IPS DF 6.9 (cell line): Measurements from ENCODE around the gene WNT9A.

Source experiments
- DNase-seq: peaks from one replicate; pipeline ENCODE4 v3.0.0-alpha.2; 2013; ENCODE audit warnings: low read depth, low spot score
- H3K27ac ChIP-seq: one replicate; pipeline ENCODE4 v1.5.1; 2013; ENCODE audit warnings: low read length, control low read depth
- H3K27me3 ChIP-seq: 2 replicates; pipeline ENCODE4 v1.6.1; 2013; ENCODE audit warnings: mild to moderate bottlenecking, low read length; ENCODE audit not compliant: control insufficient read depth, insufficient read depth
- H3K36me3 ChIP-seq: 2 replicates; pipeline ENCODE4 v1.6.1; 2013; ENCODE audit warnings: low read length; ENCODE audit not compliant: control insufficient read depth, insufficient read depth
- H3K4me1 ChIP-seq: 2 replicates; pipeline ENCODE4 v1.6.1; 2013; ENCODE audit warnings: low read length; ENCODE audit not compliant: control insufficient read depth, insufficient read depth
- H3K4me3 ChIP-seq: 2 replicates; pipeline ENCODE4 v1.5.1; 2013; ENCODE audit warnings: mild to moderate bottlenecking, low read length
- H3K9me3 ChIP-seq: 2 replicates; pipeline ENCODE4 v1.6.1; 2013; ENCODE audit warnings: low read length, inconsistent platforms; ENCODE audit not compliant: control insufficient read depth, insufficient read depth
- WGBS: extraction: QIAGEN DNeasy Blood & Tissue Kit; methylation state at CpG from one replicate; pipeline ENCODE4 v1.1.7; 2013; ENCODE audit warnings: mixed read lengths, missing lambda C conversion rate; ENCODE audit not compliant: insufficient read length, insufficient coverage; 5-methylcytosine and 5-hydroxymethylcytosine counted together

WNT9A gene

DNA sequence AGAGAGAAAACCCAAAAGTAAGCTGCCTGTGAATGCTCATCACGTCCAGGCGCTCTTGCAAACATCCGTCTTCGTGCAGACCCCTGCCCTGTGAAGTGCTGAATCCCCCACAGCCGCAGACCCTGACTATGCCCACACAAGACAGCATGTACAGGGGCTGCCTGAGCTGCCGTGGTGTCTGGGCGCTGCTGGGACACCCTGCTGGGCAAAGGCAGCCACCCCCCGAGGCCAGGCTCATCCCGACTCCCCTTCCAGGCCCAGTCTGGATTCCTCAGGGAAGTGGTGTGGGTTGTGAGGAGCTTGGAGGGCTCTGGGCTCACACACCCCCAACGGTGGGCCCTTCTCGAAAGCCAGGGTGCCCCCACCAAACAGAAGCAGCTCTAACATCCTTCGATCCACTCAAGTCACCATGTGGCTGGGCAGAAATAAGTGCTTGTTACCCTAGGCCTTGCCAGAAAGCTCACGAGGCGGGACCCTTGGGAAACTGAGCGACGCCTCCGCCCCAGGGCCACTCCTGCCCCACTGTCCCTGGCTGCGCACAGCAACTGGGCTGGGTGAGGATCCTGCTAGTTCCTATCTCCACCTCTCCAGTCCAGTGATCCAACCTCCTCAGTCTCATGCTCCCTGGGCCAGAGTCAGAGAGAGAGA, 4.8 kb upstream of the WNT9A start:
- H3K4me1 ChIP-seq, result peaks cover 2% of the 10 kb centered on the region; the same call in 1 of the 2 replicates
- peaks cover 9% of the 10 kb centered on the region for H3K27me3 ChIP-seq
- H3K9me3 ChIP-seq, result no peaks in the 10 kb centered on the region
- no peak for DNase-seq
- H3K36me3 ChIP-seq, result no peaks in the 10 kb centered on the region
- no CpG with 5 or more reads among the region's 18 CpGs for WGBS
- H3K27ac ChIP-seq, result no peak overlapping the region
- no peak overlapping the region for H3K4me3 ChIP-seq

DNA sequence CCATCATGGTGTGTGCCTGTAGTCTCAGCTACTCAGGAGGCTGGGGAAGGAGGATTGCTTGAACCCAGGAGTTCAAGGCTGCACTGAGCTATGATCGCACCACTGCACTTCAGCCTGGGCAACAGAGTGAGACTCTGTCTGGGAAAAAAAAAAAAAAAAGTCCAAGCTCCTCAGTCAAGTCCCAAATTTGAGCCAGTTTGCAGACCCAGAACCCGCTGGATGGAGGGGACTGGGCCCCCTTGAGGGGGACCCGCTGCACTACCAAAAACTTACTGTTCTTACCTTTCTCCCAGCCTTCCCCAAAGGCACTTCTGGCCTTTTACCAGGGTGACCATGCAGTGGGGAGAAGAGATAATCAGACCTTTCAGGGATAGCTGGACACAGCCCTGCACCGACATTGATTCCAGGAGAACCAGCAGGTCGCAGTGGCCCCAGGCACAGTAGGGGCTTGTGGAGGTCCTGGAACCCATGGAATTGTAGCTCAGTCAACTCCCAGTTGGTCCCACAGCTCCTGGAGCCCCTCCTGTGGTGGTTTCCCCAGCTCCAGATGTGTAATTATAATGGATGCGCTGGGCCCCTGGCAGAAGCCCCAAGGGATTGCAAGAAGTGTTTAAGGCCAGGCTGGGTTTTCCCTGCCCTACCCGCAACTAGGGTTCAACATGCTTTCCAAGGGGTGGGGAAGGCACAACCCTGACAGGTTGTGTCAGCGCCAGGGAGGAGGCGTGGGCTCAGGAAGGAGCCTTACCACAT, 4.1 kb upstream of the WNT9A start:
- no peak for DNase-seq
- H3K27me3 ChIP-seq, result peaks cover 9% of the 10 kb centered on the region
- peaks cover 2% of the 10 kb centered on the region; the same call in 1 of the 2 replicates for H3K4me1 ChIP-seq
- no peaks in the 10 kb centered on the region for H3K9me3 ChIP-seq
- H3K36me3 ChIP-seq, result no peaks in the 10 kb centered on the region
- H3K4me3 ChIP-seq, result no peak overlapping the region
- H3K27ac ChIP-seq, result no peak overlapping the region
- no CpG with 5 or more reads among the region's 9 CpGs for WGBS

DNA sequence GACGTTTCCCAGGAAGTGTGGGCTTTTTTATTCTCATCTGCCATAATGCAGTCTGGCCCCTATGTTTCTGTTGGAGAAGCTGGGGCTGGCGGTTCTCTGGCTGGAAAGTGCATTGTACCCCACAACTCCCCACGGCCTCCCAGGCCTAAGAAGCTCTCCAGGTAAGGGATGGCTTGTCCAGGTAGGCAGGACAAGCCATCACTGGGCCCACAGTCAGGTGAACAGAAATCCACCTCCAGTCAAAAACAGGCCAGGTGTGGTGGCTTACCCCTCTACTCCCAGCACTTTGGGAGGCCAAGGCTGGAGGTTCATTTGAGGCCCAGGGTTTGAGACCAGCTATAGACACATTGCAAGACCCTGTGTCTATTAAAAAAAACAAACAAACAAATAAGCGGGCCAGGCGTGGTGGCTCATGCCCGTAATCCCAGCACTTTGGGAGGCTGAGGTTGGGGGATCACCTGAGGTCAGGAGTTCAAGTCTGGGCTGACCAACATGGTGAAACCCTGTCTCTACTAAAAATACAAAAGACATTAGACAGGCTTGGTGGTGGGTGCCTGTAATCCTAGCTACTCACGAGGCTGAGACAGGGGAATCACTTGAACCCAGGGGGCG, 3.1 kb upstream of the WNT9A start:
- Histone ChIP-seq H3K4me1 (peaks cover 5% of the 10 kb centered on the region; the same call in 1 of the 2 replicates), H3K9me3 (no peaks in the 10 kb centered on the region), H3K27me3 (peaks cover 9% of the 10 kb centered on the region), H3K27ac (no peak overlapping the region), H3K4me3 (no peak overlapping the region), H3K36me3 (no peaks in the 10 kb centered on the region)
- no CpG with 5 or more reads among the region's 8 CpGs for WGBS
- no peak for DNase-seq

DNA sequence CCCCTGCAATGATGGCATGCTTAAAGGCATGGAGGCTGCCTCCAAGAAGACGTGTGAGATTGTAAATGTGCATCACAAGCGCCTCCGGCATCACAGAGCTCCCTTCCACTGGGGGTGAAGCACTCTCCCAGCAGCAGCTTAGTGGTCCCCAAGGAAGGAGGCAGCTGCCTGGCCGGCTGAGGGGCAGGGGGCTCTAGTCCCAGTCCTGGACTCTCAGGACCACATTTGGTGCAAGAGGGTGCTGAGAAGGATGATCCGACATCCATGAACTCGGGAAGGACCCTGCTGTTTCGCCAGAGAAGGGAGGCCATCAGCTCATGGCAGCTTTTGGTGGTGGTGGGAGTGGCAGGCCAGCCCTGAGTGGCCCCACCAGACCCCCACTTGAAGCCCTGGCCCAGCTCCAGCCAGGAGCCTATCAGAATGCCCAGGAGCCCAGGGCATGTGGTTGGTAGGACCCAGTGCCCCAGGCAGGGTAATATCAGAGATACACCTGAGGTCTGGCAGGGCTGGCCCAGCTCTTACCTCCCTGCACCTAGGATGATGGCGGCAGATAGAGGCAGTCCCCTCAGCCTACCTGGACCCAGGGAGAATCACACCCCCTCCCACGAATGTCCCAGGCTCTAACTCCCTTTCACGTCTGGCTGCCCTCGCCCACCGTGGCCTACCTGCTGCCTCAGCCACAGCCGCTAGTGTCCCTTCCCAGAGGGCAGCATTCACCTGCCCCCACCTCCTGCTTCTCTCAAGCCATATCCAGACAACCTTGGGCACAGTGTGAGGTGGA, 2.4 kb upstream of the WNT9A start:
- Histone ChIP-seq H3K36me3 (no peaks in the 10 kb centered on the region), H3K27me3 (peaks cover 9% of the 10 kb centered on the region), H3K4me3 (no peak overlapping the region), H3K9me3 (no peaks in the 10 kb centered on the region), H3K4me1 (peaks cover 5% of the 10 kb centered on the region; the same call in 1 of the 2 replicates), H3K27ac (no peak overlapping the region)
- no peak for DNase-seq
- no CpG with 5 or more reads among the region's 13 CpGs for WGBS

DNA sequence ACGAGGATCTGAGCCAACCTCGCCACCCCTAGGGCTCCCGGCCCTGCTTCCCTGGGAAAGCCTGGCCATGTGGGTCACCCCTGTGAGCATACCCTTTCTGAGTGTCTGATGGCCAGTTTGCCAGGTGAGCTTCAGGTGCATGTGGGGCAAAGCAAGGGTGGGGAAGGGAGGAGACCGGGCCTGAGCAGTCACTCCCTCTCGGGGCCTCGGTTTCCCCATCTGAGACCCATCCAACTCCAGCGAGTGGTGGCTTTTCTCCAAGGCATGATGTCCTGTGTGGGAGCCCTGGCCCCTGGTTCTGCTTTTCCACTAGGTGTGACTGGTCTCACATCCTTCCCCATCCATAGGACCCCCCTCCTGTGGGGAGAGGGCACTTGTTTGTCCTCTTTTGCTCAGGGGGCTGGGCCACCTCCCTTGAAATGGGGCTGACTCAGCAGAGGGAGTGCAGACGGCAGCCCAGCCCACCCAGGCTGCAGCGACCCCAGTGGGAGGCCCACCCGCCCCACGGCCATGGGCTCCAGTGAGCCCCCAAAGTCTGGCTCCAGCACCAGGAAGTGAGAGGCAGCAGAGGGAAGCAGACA, 1.7 kb upstream of the WNT9A start:
- Histone ChIP-seq H3K27ac (no peak overlapping the region), H3K4me1 (peaks cover 5% of the 10 kb centered on the region; the same call in 1 of the 2 replicates), H3K27me3 (peaks cover 9% of the 10 kb centered on the region), H3K9me3 (no peaks in the 10 kb centered on the region), H3K4me3 (no peak overlapping the region), H3K36me3 (no peaks in the 10 kb centered on the region)
- DNase-seq, result no peak
- WGBS, result no CpG with 5 or more reads among the region's 11 CpGs

DNA sequence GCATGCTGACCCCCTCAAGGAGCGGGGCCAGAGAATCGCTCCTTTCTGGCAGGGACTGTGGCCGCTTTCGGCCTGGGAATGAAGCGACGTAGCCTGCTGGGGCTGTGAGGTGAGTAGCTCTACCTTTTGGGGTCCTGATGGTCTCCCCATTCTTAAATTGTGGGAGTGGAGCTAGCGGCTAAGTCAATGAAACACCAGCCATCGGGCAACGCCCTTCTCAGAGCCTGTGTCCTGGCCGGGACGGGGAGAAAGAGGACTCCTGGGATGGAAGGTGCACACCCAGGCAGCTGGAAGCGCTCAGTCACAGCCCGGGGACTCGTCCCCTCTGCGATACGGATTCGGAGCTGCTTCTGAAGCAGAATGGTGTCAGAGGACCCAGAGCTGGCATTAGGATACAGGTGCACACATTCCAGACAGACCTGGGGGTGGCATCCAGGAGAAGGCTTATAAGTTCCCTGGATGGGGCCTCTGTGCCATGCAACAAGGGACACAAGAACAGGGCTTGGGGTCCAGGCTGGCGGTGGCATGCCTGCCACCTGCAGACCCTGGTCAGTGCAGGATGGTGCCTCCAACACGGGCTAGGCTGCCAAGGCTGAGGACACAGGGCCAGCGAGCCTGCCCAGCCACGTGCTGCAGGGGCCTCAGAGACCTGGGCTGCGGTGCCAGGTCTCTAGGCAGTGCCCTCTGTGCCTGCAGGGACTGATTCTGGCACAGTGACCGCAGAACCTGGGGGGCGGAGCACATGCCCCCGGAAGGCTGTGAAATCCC, 945 bp upstream of the WNT9A start:
- no peaks in the 10 kb centered on the region for H3K9me3 ChIP-seq
- H3K4me1 ChIP-seq, result peaks cover 5% of the 10 kb centered on the region; the same call in 1 of the 2 replicates
- DNase-seq, result no peak
- H3K36me3 ChIP-seq, result no peaks in the 10 kb centered on the region
- peak overlapping the region; percentile 71; the same call in 1 of the 2 replicates for H3K4me3 ChIP-seq
- H3K27ac ChIP-seq, result no peak overlapping the region
- no CpG with 5 or more reads among the region's 25 CpGs for WGBS
- peaks cover 9% of the 10 kb centered on the region for H3K27me3 ChIP-seq

DNA sequence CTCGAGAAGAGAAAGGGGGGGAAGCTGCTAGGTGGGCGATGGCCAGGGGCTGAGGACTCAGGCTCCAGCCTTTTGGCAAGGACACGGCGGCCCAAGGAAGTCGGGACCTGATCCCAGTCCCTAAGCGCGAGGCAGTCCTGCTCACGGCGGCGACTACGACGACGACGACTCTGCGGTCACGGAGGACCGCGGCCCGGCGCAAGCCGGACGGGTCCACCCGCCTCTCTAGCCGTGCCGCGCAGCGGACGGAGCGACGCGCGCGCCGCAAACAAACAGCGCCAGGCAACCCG, 401 bp downstream of the WNT9A start:
- H3K36me3 ChIP-seq, result no peaks in the 10 kb centered on the region
- H3K9me3 ChIP-seq, result no peaks in the 10 kb centered on the region
- DNase-seq, result no peak
- H3K27ac ChIP-seq, result no peak overlapping the region
- peak overlapping the region; percentile 39; the same call in 1 of the 2 replicates for H3K4me3 ChIP-seq
- peaks cover 9% of the 10 kb centered on the region for H3K27me3 ChIP-seq
- H3K4me1 ChIP-seq, result peaks cover 5% of the 10 kb centered on the region; the same call in 1 of the 2 replicates
- WGBS, result no CpG with 5 or more reads among the region's 36 CpGs

DNA sequence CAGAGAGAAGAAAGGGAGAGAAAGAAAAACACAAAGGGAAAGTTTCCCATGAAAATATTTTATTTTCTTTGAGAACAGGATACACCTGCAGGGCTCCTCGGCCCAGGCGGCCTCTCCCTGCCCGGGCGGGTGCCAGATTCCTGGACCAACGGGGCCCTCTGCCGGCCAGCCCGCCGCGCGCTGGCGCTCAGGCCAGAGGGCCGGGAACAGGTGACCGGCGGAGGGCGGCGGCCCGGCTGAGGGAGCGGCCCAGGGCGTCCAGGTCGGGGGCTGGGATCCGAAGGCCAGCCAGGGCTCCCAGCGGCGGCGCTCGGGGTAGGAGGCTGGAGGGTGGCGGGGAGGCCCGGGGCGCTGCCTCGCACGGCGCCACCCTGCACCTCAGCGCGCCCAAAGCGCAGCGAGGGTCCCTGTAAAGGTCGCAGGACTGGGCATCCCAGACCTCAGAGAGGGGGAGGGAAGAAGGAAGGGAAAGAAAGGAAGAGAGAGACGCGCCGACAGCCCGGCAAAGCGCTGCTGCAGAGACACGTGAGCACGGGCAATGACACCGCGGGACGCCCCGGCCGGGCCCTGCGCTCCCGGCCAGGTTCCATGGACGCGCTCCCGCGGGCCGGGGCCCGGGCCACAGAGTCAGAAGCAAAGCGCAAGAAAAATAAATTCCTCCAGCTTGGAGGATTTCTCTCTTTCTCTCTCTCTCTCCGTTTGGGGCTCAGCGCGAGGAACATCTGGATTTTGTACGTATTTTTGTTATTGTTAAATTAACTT, 927 bp downstream of the WNT9A start:
- Histone ChIP-seq H3K9me3 (no peaks in the 10 kb centered on the region), H3K4me3 (peak overlapping the region; percentile 39; the same call in 1 of the 2 replicates), H3K4me1 (peaks cover 5% of the 10 kb centered on the region; the same call in 1 of the 2 replicates), H3K36me3 (no peaks in the 10 kb centered on the region), H3K27me3 (peaks cover 9% of the 10 kb centered on the region), H3K27ac (no peak overlapping the region)
- no CpG with 5 or more reads among the region's 61 CpGs for WGBS
- DNase-seq, result no peak
